ENCODE results near the gene PICALM.

- TF ChIP-seq EZH2 (IDR thresholded peaks at IDR 0.05; ENCODE audit: borderline replicate concordance, insufficient read depth, low read depth, low read length, poor library complexity, severe bottlenecking) = no peak
- TF ChIP-seq CTCF (IDR thresholded peaks at IDR 0.05) = no peak
Observed at GRCh38 chr11:86079421-86079820, 10.5 kb upstream of the PICALM start.

All from B cell (primary cell).